Endothelial cell of umbilical vein (primary cell): ENCODE measurements around the gene MSANTD3. TPM values are rescaled to one million over a fixed set of nuclear protein-coding genes. Genes with fewer than 3 reads are reported as not detected.

Source experiments
- BruUV-seq: library from RNA; stranded (reverse); fragments of 400-500 nt; replicated peaks from 2 replicates; lab custom pipeline; 2021; lab: Mats Ljungman, UMichigan
- CTCF ChIA-PET: fragments of 300-600, 350-600 bp; sonication (Branson Sonifier 250); formaldehyde crosslinking; loops from one replicate; lab custom pipeline; 2021; ENCODE audit warnings: antibody characterized with exemption, inconsistent platforms; lab: Charles Lee
- POLR2A ChIA-PET: fragments of 300-600, 350-600 bp; sonication (Branson Sonifier 250); formaldehyde crosslinking; loops from one replicate; lab custom pipeline; 2021; ENCODE audit warnings: antibody characterized with exemption, inconsistent platforms; lab: Charles Lee
- DNase-seq: peaks from one replicate; pipeline ENCODE4 v3.0.0-alpha.2; 2011; ENCODE audit warnings: low read depth, low spot score
- FAIRE-seq: peaks from 2 replicates; lab custom pipeline; 2011; peaks lifted over from hg19 to GRCh38; lab: Jason Lieb, UNC
- H2AFZ ChIP-seq: 2 replicates; pipeline ENCODE4 v1.6.0; 2012; ENCODE audit warnings: low read depth, low read length, control low read depth, inconsistent platforms
- H3K27ac ChIP-seq: 2 replicates; pipeline ENCODE4 v1.5.1; 2011; ENCODE audit warnings: low read depth, mild to moderate bottlenecking, control low read depth, low read length, moderate library complexity; ENCODE audit not compliant: insufficient read depth
- H3K27me3 ChIP-seq, 2 experiments: 2 replicates each; pipeline versions ENCODE4 v1.6.0 to v1.6.1; 2011; ENCODE audit warnings: low read length in 2 of 2, mixed read lengths in 1 of 2; ENCODE audit not compliant: control insufficient read depth in 2 of 2, insufficient read depth in 2 of 2
- H3K36me3 ChIP-seq, 2 experiments: 2 replicates in 1 of 2; 3 replicates in 1 of 2; pipeline ENCODE4 v1.5.1; 2011; ENCODE audit warnings: low read length in 2 of 2, mild to moderate bottlenecking in 1 of 2, moderate library complexity in 1 of 2; ENCODE audit not compliant: control insufficient read depth in 2 of 2, insufficient read depth in 2 of 2; ENCODE audit errors: extremely low read depth in 1 of 2
- H3K4me1 ChIP-seq: 3 replicates; pipeline ENCODE4 v1.5.1; 2011; ENCODE audit warnings: mild to moderate bottlenecking, low read length; ENCODE audit not compliant: control insufficient read depth, insufficient read depth; ENCODE audit errors: extremely low read depth
- H3K4me2 ChIP-seq: 2 replicates; pipeline ENCODE4 v1.6.1; 2011; ENCODE audit warnings: low read length, control low read depth, mixed read lengths; ENCODE audit not compliant: insufficient read depth
- H3K4me3 ChIP-seq, 3 experiments: fragments of 200-600 bp in 1 of 3; sonication (generic), shearing (Covaris generic) in 1 of 3; replicated peaks in 1 of 3; 2 replicates each; pipeline ENCODE4 v1.5.1; 2011 to 2016; ENCODE audit warnings: control low read depth in 3 of 3, low read length in 3 of 3, mild to moderate bottlenecking in 2 of 3, inconsistent platforms in 1 of 3, low read depth in 1 of 3, moderate library complexity in 1 of 3; ENCODE audit not compliant: insufficient read depth in 1 of 3
- H3K79me2 ChIP-seq: 2 replicates; pipeline ENCODE4 v1.6.0; 2012; ENCODE audit warnings: low read length, inconsistent platforms; ENCODE audit not compliant: control insufficient read depth, insufficient read depth
- H3K9ac ChIP-seq: replicated peaks from 2 replicates; pipeline ENCODE3; 2011; ENCODE audit warnings: low read length, control low read depth; ENCODE audit not compliant: insufficient read depth; ENCODE audit errors: extremely low read depth
- H3K9me1 ChIP-seq: replicated peaks from 3 replicates; pipeline ENCODE4 v1.6.0; 2011; ENCODE audit warnings: mild to moderate bottlenecking, low read length; ENCODE audit not compliant: control insufficient read depth, insufficient read depth; ENCODE audit errors: extremely low read depth
- H3K9me3 ChIP-seq: replicated peaks from 2 replicates; pipeline ENCODE4 v1.5.1; 2012; ENCODE audit warnings: low read length, inconsistent platforms; ENCODE audit not compliant: control insufficient read depth, insufficient read depth
- H4K20me1 ChIP-seq: replicated peaks from 2 replicates; pipeline ENCODE3; 2011; ENCODE audit warnings: mild to moderate bottlenecking, low read length; ENCODE audit not compliant: control insufficient read depth, insufficient read depth; ENCODE audit errors: extremely low read depth
- CTCF ChIP-seq, 2 donors: IDR thresholded peaks; 1 replicate in 1 of 2; 2 replicates in 1 of 2; pipeline ENCODE4 v1.5.1; 2011; ENCODE audit warnings: low read length in 2 of 2, mild to moderate bottlenecking in 2 of 2, moderate library complexity in 2 of 2, control low read depth in 1 of 2, inconsistent platforms in 1 of 2, low read depth in 1 of 2; ENCODE audit not compliant: insufficient read depth in 1 of 2; ENCODE audit errors: extremely low read depth in 1 of 2
- EZH2 ChIP-seq: IDR thresholded peaks from 2 replicates; pipeline ENCODE4 v1.6.1; 2012; ENCODE audit warnings: borderline replicate concordance, low read depth, mild to moderate bottlenecking, moderate library complexity, low read length, inconsistent platforms; ENCODE audit not compliant: severe bottlenecking
- FOS ChIP-seq: IDR thresholded peaks from 2 replicates; pipeline ENCODE4 v1.6.1; 2011; ENCODE audit warnings: mild to moderate bottlenecking, low read length, moderate library complexity, borderline replicate concordance; ENCODE audit not compliant: insufficient read depth
- GATA2 ChIP-seq: IDR thresholded peaks from 2 replicates; pipeline ENCODE4 v1.7.0; 2011; ENCODE audit warnings: low read depth, mild to moderate bottlenecking, moderate library complexity, mixed read lengths, low read length; ENCODE audit not compliant: insufficient read length, insufficient read depth
- JUN ChIP-seq: IDR thresholded peaks from 2 replicates; pipeline ENCODE4 v1.6.1; 2011; ENCODE audit warnings: borderline replicate concordance, low read depth; ENCODE audit not compliant: insufficient read length, insufficient read depth
- MYC ChIP-seq: IDR thresholded peaks from one replicate; pipeline ENCODE4 v1.6.1; 2011; ENCODE audit warnings: mild to moderate bottlenecking, low read depth, low read length
- POLR2A ChIP-seq: IDR thresholded peaks from 2 replicates; pipeline ENCODE4 v1.6.1; 2012; ENCODE audit warnings: low read depth, mild to moderate bottlenecking, control low read depth, low read length
- POLR2AphosphoS5 ChIP-seq: IDR thresholded peaks from 2 replicates; pipeline ENCODE4 v1.6.1; 2012; ENCODE audit warnings: low read depth, mild to moderate bottlenecking, control low read depth, low read length, moderate library complexity; ENCODE audit not compliant: insufficient read depth
- dilution Hi-C: fragments of 300-500 bp; cut with MboI; formaldehyde crosslinking; loops from one replicate; pipeline ENCODE4 v1.15.0; 2019; ENCODE audit warnings: low sequenced_read_pairs; ENCODE audit not compliant: extremely low pct_ligation_motif_present
- intact Hi-C: fragments of 100-400 bp; cut with micrococcal nuclease; formaldehyde crosslinking; loops from one replicate; pipeline ENCODE4 v1.10.0; 2022
- polyA plus RNA-seq, 4 experiments: library from polyadenylated mRNA; depleted of rRNA in 3 of 4; stranded (reverse) in 3 of 4; unstranded in 1 of 4; fragments of >200 nt; gene quantifications; 2 replicates each; pipeline versions ENCODE4 v1.2.1 to v1.2.3, GENCODE V29; 2011 to 2012; ENCODE audit warnings: missing spikeins in 1 of 4
- total RNA-seq: library from RNA; stranded (reverse); gene quantifications from 2 replicates; pipeline ENCODE4 v1.2.3, GENCODE V29; 2021
- TF ChIP-seq, protein P1 (sequence below): IDR thresholded peaks from 2 replicates; pipeline ENCODE4 v1.6.1; 2011; ENCODE audit not compliant: insufficient read depth, insufficient read length

MSANTD3 gene
- total and polyA plus RNA-seq, 2 donors (not counting 3 experiments of a cell fraction or from before 2014, with no cell fraction given), result 31.3 to 88.5 TPM

DNA sequence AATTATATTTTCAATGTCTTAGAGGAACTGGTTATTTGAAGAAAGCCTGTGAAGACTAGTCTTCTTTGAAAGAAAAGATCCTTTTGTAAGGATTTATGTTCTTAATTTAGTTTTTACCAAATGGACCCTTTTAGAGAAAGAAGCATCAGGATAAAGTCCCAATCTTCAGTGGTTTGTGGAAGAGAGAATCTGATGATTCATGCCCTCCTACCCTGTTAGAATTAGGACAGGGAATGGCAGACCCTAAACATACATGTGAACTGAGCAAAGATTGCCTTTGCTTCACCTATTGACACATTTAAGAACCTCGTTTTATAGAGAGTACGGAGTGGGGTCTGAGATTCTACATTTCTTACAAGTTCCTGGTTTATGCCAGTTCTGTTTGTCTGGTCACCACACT, 26.0 kb downstream of the MSANTD3 start:
- H3K9me1 ChIP-seq, result no peaks in the 10 kb centered on the region
- ChIA-PET POLR2A (no interaction called here), CTCF (no interaction called here)
- H3K79me2 ChIP-seq, result peaks cover 22% of the 10 kb centered on the region
- FAIRE-seq (no peak), DNase-seq (no peak)
- dilution Hi-C loops (no loop called here), intact Hi-C loops (no loop called here)
- H3K4me3 ChIP-seq, result no peak overlapping the region
- H2AFZ ChIP-seq, result no peak overlapping the region
- H3K27me3 ChIP-seq, result no peaks in the 10 kb centered on the region
- no peak overlapping the region for H3K27ac ChIP-seq
- TF ChIP-seq GATA2, result no peak
- no peak for TF ChIP-seq EZH2
- TF ChIP-seq, protein P1, sequence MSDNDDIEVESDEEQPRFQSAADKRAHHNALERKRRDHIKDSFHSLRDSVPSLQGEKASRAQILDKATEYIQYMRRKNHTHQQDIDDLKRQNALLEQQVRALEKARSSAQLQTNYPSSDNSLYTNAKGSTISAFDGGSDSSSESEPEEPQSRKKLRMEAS, result no peak
- no peak for TF ChIP-seq POLR2A
- TF ChIP-seq CTCF (IDR thresholded peaks at IDR 0.05; ENCODE audit: extremely low read depth in 1 of 2, insufficient read depth in 1 of 2, low read depth in 1 of 2, low read length in 2 of 2), result no peak
- no peak for TF ChIP-seq MYC
- TF ChIP-seq POLR2AphosphoS5, result no peak
- TF ChIP-seq JUN, result no peak
- TF ChIP-seq FOS, result no peak
- no peak overlapping the region for H3K9ac ChIP-seq
- H3K9me3 ChIP-seq, result no peaks in the 10 kb centered on the region
- no peaks in the 10 kb centered on the region for H4K20me1 ChIP-seq
- H3K4me1 ChIP-seq, result no peaks in the 10 kb centered on the region
- H3K4me2 ChIP-seq, result no peak overlapping the region
- peaks cover 5 to 11% of the 10 kb centered on the region in 2 experiments for H3K36me3 ChIP-seq
- BruUV-seq, result no TSS peak
